ENCODE measurements around the gene PLEKHG2.

Gene PLEKHG2

GRCh38 chr19:39420769-39421168 lies 8.3 kb downstream of the PLEKHG2 start:
- no peak for DNase-seq (ENCODE audit: low spot score)

DNA sequence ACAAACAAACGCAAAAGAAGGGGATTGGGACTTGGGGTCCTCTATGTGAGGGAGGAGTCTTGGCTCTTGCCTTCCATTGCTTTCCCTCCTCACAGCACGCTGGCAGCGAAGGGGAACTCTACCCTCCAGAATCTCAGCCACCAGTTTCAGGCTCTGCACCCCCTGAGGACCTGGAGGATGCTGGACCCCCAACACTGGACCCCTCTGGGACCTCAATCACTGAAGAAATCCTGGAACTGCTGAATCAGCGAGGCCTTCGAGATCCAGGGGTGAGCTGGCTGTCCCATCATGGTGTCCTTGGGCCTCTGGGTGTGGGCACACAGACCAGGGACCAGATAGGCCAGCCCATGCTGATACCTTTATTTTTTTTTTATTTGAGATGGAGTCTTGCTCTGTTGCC lies 9.6 kb downstream of the PLEKHG2 start:
- DNase-seq (ENCODE audit: low spot score), result no peak

- DNase-seq (ENCODE audit: low spot score), result no peak
Measured at GRCh38 chr19:39423258-39424086, 11.0 kb downstream of the PLEKHG2 start.

GRCh38 chr19:39424934-39425333 lies 12.5 kb downstream of the PLEKHG2 start:
- DNase-seq (ENCODE audit: low spot score), result no peak

DNA sequence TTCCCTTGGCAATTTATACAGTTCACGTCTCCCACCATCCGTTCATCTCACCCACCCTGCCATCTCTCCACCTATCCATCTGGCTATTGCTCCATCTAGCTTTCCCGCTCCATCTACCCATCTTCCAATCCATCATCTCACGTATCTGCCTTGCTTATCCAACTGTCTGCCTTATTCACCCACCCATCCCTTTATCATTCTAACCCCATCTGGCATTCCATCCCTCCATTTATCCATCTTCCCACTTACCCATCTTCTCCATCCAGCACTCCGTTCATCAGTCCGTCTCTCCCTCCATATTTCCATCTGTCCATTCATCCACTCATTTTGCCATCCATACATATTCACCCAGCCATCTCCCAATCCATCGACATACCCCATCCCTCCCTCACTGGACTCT lies 13.3 kb downstream of the PLEKHG2 start:
- DNase-seq (ENCODE audit: low spot score), result no peak

DNA sequence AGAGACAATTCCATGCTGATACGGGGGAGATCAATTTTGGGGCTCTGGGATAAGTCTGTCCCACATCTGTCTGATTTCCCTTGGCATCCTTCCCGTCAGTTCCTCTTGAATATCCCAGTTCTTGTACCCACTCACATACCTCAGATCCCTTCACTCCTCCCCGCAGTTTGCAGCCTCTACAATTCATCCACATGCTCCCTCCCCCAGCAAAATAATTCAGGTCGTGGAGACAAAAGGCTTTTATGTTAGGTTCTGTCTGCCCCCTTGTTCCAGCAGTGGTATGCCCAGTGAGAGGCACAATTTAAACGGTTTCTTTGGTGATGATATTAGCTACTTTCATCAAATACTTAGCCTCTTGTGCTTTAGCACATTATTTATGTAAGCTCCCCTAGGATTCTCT lies 13.7 kb downstream of the PLEKHG2 start:
- no peak for DNase-seq (ENCODE audit: low spot score)

GRCh38 chr19:39427707-39428106 lies 15.2 kb downstream of the PLEKHG2 start:
- no peak for DNase-seq (ENCODE audit: low spot score)

DNA sequence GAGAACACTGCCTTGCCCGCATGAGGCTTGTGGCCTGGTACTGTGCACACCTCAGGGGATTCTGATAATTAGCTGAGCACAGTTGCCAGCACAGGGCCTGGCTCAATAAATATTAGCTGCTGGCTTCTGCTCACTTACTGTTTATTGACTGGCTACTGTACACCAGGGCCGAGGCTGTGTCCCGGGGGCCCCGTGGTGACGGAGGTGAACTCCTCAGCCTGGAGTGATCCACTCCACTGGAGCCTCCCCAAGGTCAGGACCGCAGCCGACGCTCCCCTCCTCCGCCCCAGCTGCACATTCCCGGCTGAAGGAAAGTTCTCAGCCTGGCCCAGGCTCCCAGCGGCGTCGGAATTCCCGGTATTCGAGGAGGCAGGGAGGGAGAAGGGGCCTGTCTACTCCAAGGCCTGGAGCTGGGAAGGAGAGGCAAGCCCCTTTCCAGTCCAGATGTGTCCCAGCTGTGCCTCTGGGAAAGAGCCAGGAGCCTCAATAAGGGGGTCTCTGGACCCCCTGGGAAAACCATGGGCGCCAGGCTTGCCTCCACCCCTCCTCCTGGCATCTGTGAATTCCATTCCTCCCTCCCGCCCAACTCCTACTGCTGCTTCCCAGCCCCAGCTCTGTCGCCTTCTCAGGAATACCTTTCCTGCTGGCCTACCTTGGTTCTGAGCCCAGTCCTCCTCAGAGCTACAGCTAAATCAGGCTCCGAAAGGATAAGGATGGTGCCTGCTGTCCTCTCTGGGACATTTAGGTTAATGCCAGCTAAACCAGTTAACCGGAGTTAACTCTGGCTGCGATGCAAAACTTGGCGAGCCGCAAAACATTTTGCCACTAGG lies 16.0 kb downstream of the PLEKHG2 start:
- no peak for DNase-seq (ENCODE audit: low spot score)

DNA sequence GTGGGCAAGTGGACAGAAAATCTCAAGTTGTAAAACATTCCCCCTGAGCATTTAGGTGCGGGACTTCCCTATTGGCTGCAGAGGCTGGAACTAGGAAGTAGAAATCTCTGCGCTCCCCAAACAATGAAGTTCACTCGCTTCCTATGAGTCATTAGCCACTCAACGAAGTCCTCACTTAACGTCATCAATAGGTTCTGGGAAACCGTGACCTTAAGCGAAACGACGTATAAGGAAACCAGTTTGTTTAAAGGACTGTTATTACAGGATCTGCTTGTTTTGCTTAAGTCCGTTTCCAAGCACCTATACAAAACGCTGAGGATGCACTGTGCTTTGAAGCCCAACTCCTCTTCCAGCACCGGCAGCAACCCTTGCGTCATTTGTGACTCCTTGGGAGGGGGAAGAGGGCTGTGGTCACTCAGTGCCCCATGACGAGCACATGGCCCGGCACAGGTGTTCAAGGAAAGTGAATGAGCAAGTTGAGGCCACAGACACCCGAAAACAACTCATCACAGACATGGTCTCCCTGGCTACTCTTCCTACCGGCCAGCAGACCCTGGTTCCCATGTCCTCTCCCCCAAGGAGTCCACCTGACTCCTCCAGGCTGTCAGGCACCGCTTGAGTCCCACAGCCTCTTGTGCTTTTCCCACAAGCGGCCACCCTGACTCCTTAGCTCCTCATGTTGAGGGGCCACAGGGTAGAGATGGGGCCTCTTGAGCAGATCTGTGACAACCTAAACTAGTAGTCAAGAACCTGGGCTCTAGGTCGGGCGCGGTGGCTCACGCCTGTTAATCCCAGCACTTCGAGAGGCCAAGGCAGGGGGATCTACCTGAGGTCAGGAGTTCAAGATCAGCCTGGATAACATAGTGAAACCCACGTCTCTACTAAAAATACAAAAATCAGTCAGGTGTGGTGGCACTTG lies 18.5 kb downstream of the PLEKHG2 start:
- no peak for DNase-seq (ENCODE audit: low spot score)

DNA sequence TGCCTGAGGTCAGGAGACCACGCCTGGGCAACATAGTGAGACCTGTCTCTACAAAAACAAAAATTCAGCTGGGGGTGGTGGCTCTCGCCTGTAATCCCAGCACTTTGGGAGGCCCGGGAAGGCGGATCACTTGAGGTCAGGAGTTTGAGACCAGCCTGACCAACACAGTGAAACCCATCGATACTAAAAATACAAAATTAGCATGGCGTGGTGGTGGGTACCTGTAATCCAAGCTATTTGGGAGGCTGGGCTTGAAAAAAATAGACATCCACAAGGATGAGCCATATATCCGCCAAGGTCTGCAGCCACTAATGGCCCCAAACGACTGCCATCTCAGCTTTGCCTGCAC lies 20.2 kb downstream of the PLEKHG2 start:
- no peak for DNase-seq (ENCODE audit: low spot score)

DNA sequence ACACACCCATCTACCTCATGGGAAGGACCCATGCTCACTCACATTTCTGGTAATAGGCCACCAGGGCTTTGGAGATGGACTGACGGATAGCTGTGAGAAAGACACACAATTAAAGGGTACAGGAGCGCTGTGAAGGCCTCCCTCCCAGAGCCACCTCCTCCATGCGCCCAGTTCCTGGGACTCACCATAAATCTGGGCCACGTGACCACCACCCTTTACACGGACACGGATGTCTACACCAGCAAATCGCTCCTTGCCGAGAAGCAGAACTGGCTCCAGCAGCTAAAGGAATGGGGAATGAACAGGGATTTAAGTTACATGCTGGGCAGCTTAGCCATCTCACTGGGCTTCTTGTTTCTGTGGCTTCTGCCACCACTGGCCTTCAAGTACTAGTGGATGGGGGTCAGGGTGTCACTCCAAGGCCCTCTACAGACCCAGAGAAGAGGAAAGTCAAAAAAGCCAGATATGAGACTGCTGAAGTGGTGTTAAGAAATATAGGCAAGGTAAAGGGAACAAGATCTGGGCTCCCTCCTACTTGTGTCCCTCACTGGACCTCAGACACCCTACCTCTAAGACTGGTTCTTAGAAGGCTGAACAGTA lies 21.1 kb downstream of the PLEKHG2 start:
- no peak for DNase-seq (ENCODE audit: low spot score)

DNA sequence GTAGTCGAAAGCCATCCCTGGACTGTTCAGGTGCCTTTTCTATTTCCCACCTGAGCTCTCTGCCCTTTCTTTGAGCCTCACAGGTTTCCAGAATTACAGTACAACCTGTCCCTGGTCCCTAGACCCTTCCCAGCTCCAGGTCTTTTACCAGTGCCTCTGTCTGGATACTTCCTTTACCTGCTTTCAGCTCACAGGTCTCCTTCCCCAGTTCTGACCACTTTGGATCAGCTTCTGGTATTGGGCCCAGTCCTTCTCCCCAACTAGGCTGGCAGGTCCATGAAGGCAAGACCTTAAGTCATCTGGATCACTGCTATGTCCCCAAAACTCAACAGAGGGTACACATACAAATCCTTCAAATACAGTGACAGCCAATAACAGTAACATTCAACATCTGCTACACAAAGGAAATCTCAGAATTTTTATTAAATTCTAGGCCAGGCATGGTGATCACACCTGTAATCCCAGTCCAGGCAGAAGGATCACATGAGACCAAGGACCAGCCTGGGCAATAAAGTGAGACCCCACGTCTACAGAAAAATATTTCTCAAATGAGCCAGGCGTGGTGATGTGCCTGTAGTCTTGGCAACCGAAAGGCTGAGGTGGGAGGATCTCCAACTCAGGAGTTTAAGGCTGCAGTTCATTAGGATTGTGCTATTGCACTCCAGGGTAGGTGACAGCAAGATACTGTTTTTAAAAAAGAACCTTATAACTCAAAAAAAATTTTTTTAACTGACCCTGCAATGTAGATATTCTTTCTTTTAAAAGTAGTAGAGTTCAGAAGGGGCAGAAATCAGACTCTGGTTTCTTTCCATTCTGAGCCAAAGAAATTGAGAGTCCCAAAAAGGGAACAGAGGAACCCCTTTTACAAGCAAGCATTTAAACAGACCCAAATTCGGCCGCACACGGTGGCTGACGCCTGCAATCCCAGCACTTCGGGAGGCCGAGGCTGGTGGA lies 21.9 kb downstream of the PLEKHG2 start:
- no peak for DNase-seq (ENCODE audit: low spot score)

GRCh38 chr19:39435499-39436349 lies 23.3 kb downstream of the PLEKHG2 start, which contains the start of gene RPS16:
Gene RPS16, minus strand, starts transcription at chr19:39435949. Its CDS starts 54 bp downstream, at chr19:39435895.
- DNase-seq (ENCODE audit: low spot score), result peak; percentile 97

- no peak for DNase-seq (ENCODE audit: low spot score)
Measured at GRCh38 chr19:39436350-39436716, 23.9 kb downstream of the PLEKHG2 start.

GRCh38 chr19:39438270-39438934 lies 25.9 kb downstream of the PLEKHG2 start:
- DNase-seq (ENCODE audit: low spot score), result no peak

DNA sequence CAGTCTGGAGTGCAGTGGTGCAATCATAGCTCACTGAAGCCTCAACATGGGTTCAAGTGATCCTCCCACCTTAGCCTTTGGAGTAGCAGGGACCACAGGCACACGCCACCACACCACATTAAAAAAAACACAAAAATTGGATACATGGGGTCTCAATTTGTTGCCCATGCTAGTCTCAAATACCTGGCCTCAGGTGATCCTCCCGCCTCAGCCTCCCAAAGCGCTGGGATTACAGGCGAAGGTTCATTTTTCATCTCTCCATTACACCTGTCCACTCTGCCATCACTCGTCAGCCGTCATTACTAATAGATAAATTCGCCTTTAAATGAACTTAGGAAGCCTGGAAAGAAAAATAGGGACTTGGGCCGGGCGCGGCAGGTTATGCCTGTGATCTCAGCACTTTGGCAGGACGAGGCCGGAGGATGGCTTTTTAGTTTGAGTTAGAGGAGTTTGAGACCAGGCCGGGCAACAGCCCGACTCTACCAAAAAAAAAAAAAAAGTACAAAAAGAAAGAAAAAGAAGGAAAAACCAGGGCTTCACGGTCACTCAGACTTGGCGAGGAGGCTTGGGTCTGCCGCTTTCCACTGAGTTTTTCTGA lies 32.2 kb downstream of the PLEKHG2 start:
- DNase-seq (ENCODE audit: low spot score), result no peak

- peak; percentile 96 for DNase-seq (ENCODE audit: low spot score)
Measured at GRCh38 chr19:39445196-39446111, 33.0 kb downstream of the PLEKHG2 start, which contains the start of gene SUPT5H. Gene SUPT5H, plus strand, starts transcription at chr19:39445582. Its CDS starts 309 bp downstream, at chr19:39445891.
